GM19043 (cell line): ENCODE data around the gene SCN5A.

Experiments
- ATAC-seq: cut with Tn5 transposase; IDR thresholded peaks from one replicate; pipeline ENCODE4 v1.9.1; 2021; ENCODE audit warnings: low read depth; ENCODE audit not compliant: unreplicated experiment

SCN5A gene

DNA sequence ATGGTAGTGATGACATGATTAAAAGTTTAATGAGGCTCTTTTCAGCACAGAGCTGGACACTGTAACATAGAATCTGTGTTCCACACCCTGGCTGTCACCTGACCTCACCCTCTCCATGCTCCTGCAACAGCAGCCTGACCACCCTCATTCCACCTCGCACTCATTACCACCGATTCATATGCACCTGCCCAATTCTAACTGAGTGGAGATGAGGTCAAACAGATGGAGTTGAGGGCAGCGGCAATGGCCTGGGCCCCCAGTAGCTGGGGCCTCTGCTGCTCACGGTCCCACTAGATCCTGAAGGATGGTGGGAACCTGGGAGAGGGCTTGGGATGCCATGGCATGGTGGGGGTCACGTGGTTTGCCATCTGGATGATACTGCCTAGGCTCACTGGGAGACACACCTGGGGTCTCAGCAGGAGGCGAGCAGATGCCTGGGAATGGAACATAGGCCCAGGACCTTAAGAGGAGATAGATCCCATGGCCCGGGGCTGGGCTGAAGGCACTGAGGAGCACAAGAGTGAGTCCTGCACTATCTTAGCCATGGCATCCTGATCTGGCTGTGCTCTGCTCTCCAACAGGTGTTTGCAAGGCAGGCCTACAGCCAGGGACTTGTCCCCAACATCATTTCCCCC is 1.3 kb downstream of the SCN5A start:
- ATAC-seq = no peak

DNA sequence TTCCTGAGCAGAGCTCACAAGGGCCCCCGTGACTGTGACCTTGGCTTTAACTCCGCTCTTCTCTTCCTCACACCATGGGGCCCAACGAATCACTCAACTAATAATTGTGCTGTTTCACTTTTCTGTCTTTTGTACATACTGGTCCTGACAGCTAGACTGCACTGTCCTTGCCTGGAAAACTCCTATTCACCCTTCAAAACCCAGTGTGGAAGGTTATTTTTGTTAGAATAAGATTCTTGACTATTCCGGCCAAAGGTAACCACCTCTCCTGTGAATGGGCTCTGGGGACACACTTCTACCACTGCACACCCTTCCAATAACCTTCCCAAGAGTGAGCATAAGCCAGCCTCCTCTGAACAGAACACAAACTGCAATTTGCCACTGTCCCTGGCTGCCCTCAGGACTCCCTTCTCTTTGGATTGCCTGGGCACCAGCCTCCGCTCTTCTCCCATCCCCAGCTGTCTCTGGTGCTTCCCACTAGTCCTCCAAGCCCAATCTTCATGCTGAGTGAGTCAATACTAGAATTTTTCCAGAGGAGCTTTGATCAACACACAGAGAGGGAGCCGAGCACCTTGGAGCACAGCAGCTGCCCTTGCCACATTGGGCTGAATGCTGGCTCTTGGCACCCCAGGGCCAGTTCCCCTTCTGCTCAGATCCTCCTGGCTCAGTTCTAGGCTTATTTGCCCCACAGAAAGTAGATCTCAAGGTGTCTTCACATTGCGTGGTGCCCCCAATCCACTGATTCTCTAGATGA is 2.1 kb downstream of the SCN5A start:
- no peak for ATAC-seq

DNA sequence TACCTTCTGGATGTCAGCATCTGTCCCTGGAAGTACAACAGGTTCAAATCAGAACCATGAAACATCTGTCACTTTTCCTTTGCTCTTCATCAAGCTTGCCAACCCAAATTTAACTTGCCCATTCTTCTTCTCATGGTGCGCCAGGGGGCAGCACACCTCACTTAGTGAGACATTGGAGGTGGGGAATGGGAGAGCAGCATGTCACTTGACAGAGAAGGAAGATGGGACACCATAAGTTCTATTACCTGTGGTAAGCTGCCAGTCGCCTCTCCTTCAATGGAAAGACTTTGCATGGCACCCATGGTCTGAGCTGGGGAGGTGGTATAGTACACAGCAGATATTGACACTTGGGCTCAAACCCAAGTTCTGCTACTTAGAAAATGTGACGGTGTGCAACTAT is 2.9 kb downstream of the SCN5A start:
- no peak for ATAC-seq

- ATAC-seq = no peak
Observed at GRCh38 chr3:38646062-38646461, 3.4 kb downstream of the SCN5A start.

GRCh38 chr3:38645601-38646000 is 3.9 kb downstream of the SCN5A start:
- no peak for ATAC-seq

DNA sequence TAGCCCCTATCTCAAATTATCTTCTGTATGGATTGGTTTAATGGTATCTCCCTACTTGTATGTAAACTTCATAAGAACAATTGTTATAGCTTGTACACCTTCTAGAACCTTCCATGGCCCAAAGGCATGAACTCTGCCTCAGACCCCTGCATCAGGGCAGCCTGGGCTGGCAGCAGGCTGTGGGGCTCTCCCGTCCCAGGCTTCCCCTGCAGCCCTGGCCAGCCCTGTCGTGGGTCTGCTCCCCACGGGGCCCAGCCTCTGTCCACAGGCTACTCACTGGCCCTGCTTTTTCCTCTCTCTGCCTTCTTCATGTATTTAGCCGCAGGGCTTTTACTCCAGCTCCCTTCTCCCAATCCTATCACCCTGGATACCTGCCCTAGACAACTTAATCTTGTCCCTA is 4.4 kb downstream of the SCN5A start:
- no peak for ATAC-seq

DNA sequence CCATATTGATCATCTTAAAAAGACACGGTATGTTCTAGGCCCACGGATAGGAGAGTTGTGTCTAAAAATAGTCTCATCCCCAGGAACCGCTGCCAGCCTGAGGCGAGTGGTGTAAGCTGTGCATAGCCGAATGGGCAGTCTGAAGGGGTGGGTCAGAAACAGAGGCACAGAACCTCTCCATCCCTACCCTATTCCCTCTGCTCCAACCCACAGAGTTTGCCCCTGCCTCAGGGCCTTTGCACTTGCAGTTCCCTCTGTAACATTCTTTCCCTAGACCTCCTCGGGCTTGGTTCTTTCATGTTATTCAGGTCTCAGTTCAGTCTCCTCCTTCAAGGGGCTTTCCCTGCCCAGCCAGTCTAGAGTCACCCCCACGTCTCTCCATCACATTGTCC is 4.8 kb downstream of the SCN5A start:
- ATAC-seq = no peak

DNA sequence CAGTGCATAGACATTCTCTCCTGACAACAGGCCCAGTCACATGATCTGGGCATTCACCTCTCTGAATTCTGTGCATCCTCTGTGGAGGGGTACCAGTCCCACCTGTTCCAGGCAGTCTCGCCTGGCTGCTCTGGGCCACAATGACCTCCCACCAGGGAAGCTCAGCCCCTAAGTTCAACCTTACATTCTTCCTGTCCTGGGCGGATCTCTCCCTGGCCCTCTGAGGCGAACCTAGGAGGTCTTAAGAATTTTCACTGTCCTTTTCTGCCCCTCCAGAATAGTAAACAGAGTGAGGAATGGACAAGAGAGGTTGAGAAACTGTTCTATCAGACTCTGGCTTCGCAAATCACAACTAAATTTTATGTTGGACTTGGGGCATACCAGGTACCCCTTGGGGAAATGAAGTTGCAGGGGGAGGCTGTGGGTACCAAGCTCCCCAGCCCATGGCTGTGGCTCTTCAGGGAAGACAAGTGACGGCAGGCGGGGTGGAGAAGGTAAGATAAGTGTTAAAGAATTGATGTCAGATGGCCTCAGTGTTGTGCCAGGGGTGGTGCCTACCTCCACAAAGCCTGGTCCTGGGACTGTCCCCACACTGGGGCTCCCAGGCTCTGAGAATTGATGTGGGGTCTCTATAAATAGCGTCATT is 5.3 kb downstream of the SCN5A start:
- ATAC-seq = no peak

- no peak for ATAC-seq
Observed at GRCh38 chr3:38643592-38643991, 5.9 kb downstream of the SCN5A start.

- ATAC-seq = no peak
Observed at GRCh38 chr3:38643090-38643489, 6.4 kb downstream of the SCN5A start.

DNA sequence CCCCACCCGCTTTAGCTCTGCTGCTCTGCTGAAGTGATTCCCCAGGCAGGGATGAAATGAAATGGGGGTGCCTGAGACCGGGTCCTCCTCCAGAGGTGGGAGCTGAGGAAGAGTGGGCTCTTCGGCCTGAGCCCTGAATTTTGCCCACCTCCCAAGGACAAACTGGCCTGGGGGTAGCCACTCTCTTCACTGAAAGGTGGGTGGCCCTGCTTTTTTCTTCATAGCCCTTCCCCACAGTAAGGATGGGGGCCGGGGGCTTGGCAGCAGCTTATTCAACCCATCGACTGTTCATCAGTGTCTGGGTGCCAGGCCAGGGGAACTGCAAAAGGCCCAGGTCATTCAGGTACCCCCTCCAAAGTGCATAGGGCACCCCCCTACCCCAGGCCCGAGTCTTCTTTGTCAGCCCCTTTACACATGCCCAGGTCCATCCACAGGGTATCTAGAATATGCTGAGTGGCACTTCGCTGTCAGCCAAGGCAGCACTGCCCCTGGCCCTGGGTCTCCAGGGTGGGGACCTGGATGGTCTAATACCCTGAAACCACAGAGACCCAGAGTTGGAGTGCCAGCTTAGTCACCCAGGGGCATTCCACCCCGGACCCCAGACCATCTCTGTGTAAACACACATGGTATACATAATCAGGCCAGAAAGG is 7.9 kb downstream of the SCN5A start:
- no peak for ATAC-seq

- no peak for ATAC-seq
Observed at GRCh38 chr3:38640661-38641452, 8.6 kb downstream of the SCN5A start.

DNA sequence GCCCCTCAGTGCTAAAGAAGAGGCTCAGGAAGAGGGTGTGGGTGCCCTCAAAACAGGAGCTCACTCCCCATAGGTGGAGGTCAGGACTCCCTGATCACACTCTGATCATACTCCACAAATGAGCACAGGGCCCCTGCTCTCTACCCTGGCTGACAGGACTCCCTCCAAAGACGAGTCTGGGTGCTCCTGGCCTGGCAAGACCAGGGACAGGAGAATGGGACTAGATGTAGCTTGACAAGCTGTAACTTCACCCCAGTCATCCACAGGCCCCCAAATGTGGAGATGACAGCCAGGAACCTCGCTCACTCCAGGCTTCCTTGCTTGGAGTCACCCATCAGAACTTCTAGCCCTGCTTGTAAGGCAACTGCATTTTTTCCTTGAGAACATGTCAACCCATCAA is 11.1 kb downstream of the SCN5A start:
- no peak for ATAC-seq

- ATAC-seq = no peak
Observed at GRCh38 chr3:38637906-38638305, 11.6 kb downstream of the SCN5A start.

DNA sequence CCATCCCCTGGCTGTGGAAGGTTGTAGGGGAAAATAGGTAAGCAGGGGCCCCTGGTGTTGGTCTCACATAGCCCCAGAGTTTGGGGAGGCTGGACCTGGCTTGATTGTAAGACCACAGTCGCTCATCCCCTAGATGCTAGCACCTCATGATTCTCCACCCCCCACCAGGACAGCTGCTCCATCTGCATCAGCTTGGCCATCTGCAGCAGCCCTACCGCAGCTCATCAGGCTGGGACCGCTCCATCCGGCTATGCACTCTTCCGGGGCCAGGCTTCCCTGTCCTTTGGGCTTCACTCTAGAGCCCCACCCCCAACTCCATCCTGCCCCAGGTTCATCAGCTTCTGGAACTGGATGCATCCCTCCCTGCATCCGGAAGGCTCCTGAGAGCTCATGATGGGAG is 12.6 kb downstream of the SCN5A start:
- ATAC-seq = no peak

DNA sequence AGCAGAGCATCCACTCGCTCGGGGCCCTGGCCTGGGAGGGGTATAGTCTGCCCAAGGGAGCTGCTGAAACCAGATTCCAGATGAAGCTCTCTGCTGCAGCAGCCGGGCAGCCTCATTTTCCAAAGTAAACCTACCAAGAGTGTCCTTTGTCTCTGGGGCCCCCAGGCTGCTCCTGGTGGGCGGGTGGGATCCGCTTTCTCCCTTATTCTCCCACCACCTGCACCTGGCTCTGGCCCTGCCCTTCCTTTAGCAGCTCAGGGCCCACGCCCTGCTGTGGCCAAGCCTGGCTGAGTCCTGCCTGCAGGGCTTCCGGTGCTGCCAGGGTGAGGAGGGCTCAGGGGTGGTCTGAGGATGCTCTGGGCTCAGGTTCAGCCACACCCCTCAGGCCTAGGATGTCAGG is 13.0 kb downstream of the SCN5A start:
- ATAC-seq = no peak

- no peak for ATAC-seq
Observed at GRCh38 chr3:38634111-38634510, 15.4 kb downstream of the SCN5A start.

GRCh38 chr3:38632989-38633388 is 16.5 kb downstream of the SCN5A start:
- ATAC-seq = no peak

DNA sequence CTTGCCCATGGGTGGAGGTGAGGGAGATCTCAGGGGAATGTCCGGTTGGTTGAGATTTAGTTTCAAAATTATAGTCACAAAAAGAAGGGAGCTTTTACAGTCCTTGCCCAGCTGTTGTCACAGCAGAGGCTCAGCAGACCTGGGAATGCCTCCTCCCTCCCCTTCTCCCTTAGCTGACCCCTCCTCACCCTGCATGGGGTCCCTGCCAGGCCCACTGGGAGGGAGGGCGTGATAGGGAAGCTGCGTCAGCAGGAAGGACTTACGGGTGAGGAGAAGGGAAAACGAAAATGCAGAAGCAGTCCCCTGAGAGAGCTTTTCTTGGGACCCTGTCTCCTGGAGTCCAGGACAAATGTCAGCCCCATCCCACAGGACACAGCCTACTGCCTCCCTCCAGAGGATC is 18.9 kb downstream of the SCN5A start:
- ATAC-seq = no peak

GRCh38 chr3:38630070-38630469 is 19.4 kb downstream of the SCN5A start:
- no peak for ATAC-seq

- no peak for ATAC-seq
Observed at GRCh38 chr3:38628835-38629234, 20.7 kb downstream of the SCN5A start.
